SH-SY5Y (cell line): ENCODE results near the gene ARF3.

Experiments
- GATA2 ChIP-seq: IDR thresholded peaks from 2 replicates; pipeline ENCODE4 v1.6.1; 2011; ENCODE audit warnings: mild to moderate bottlenecking, low read depth, low read length
- GATA3 ChIP-seq: IDR thresholded peaks from 2 replicates; pipeline ENCODE4 v1.6.1; 2011; ENCODE audit warnings: low read depth, mild to moderate bottlenecking, low read length, moderate library complexity

GRCh38 chr12:48929551-48929950, 27.7 kb downstream of the ARF3 start:
- TF ChIP-seq GATA3: no peak
- TF ChIP-seq GATA2: no peak
